GM23338 (cell line): Measurements from ENCODE around the gene ESPNL. TPM values are rescaled to one million over a fixed set of nuclear protein-coding genes. Genes with fewer than 3 reads are reported as not detected.

Experiments
- ATAC-seq: fragments of 200-7000 bp; cut with Tn5 transposase; 3 replicates; pipeline ENCODE4 v1.9.1; 2020
- DNase-seq: peaks from one replicate; pipeline ENCODE4 v3.0.0-alpha.2; 2015; ENCODE audit warnings: low spot score
- H2AFZ ChIP-seq: fragments of 200-600 bp; sonication (generic); 2 replicates; pipeline ENCODE4 v1.8.0; 2016; ENCODE audit warnings: antibody characterized with exemption, mild to moderate bottlenecking, moderate library complexity
- H3F3A ChIP-seq: fragments of 200-600 bp; sonication (generic); replicated peaks from 2 replicates; pipeline ENCODE4 v1.8.0; 2017; ENCODE audit warnings: antibody characterized with exemption, mixed run types, low read depth
- H3K27ac ChIP-seq: fragments of 200-600 bp; sonication (generic); 2 replicates; pipeline ENCODE4 v1.6.1; 2016; ENCODE audit warnings: low read depth
- H3K27me3 ChIP-seq: fragments of 200-600 bp; sonication (generic); 2 replicates; pipeline ENCODE4 v1.8.0; 2016; ENCODE audit warnings: mild to moderate bottlenecking, mixed run types, moderate library complexity; ENCODE audit not compliant: insufficient read depth
- H3K36me3 ChIP-seq: fragments of 200-600 bp; sonication (generic); 2 replicates; pipeline ENCODE4 v1.8.0; 2016; ENCODE audit warnings: mild to moderate bottlenecking; ENCODE audit not compliant: insufficient read depth
- H3K4me1 ChIP-seq: fragments of 200-600 bp; sonication (generic); 2 replicates; pipeline ENCODE4 v1.8.0; 2016; ENCODE audit warnings: mild to moderate bottlenecking, moderate library complexity; ENCODE audit not compliant: insufficient read depth
- H3K4me2 ChIP-seq: fragments of 200-600 bp; sonication (generic); 2 replicates; pipeline ENCODE4 v1.7.1; 2017; ENCODE audit warnings: mixed run types
- H3K4me3 ChIP-seq: fragments of 200-600 bp; sonication (generic); 2 replicates; pipeline ENCODE4 v1.6.1; 2016; ENCODE audit warnings: mixed run types
- H3K79me2 ChIP-seq: fragments of 200-600 bp; sonication (generic); replicated peaks from 2 replicates; pipeline ENCODE4 v1.8.0; 2017; ENCODE audit warnings: mild to moderate bottlenecking; ENCODE audit not compliant: insufficient read depth
- H3K9me2 ChIP-seq: fragments of 200-600 bp; sonication (generic); 2 replicates; pipeline ENCODE4 v1.8.0; 2017; ENCODE audit not compliant: insufficient read depth
- H4K20me1 ChIP-seq: fragments of 200-600 bp; sonication (generic); replicated peaks from 2 replicates; pipeline ENCODE4 v1.8.0; 2017; ENCODE audit warnings: mild to moderate bottlenecking; ENCODE audit not compliant: insufficient read depth
- H3K27ac Mint-ChIP-seq: 2 replicates; pipeline ENCODE4 v1.8.0; 2020; ENCODE audit warnings: inconsistent platforms, mild to moderate bottlenecking, moderate library complexity, mixed read lengths
- H3K27me3 Mint-ChIP-seq: 3 replicates; pipeline ENCODE4 v1.8.0; 2022; ENCODE audit warnings: low read depth, mild to moderate bottlenecking, moderate library complexity, mixed read lengths, inconsistent platforms; ENCODE audit not compliant: insufficient read depth, poor library complexity
- H3K36me3 Mint-ChIP-seq: 3 replicates; pipeline ENCODE4 v1.8.0; 2021; ENCODE audit warnings: low read depth, mild to moderate bottlenecking, inconsistent platforms, moderate library complexity, mixed read lengths
- H3K4me1 Mint-ChIP-seq: 3 replicates; pipeline ENCODE4 v1.8.0; 2020; ENCODE audit warnings: mild to moderate bottlenecking, inconsistent platforms, mixed read lengths
- H3K4me3 Mint-ChIP-seq: 3 replicates; pipeline ENCODE4 v1.8.0; 2021; ENCODE audit warnings: moderate library complexity, mild to moderate bottlenecking, inconsistent platforms, mixed read lengths
- H3K9me3 Mint-ChIP-seq: 3 replicates; pipeline ENCODE4 v1.8.0; 2020; ENCODE audit warnings: moderate library complexity, mild to moderate bottlenecking, inconsistent platforms, mixed read lengths
- CREB1 ChIP-seq: fragments of 250-450 bp; sonication (Bioruptor Pico); IDR thresholded peaks from 2 replicates; pipeline ENCODE4 v1.5.0; 2020; ENCODE audit warnings: low read depth, mild to moderate bottlenecking, moderate library complexity
- EZH2 ChIP-seq: fragments of 200-600 bp; sonication (generic); IDR thresholded peaks from one replicate; pipeline ENCODE4 v1.8.0; 2017; ENCODE audit warnings: antibody characterized with exemption, mild to moderate bottlenecking, low read depth; ENCODE audit not compliant: unreplicated experiment
- EZH2phosphoT487 ChIP-seq: fragments of 200-600 bp; sonication (generic); IDR thresholded peaks from one replicate; pipeline ENCODE4 v1.8.1; 2018; ENCODE audit warnings: antibody characterized with exemption; ENCODE audit not compliant: unreplicated experiment
- JUNB ChIP-seq: IDR thresholded peaks from one replicate; pipeline ENCODE4 v1.6.1; 2016; ENCODE audit warnings: antibody characterized with exemption; ENCODE audit not compliant: unreplicated experiment
- POLR2AphosphoS5 ChIP-seq: IDR thresholded peaks from 2 replicates; pipeline ENCODE4 v1.6.1; 2016; ENCODE audit warnings: antibody characterized with exemption, low read depth
- REST ChIP-seq: IDR thresholded peaks from one replicate; pipeline ENCODE4 v1.6.1; 2018; ENCODE audit warnings: antibody characterized with exemption; ENCODE audit not compliant: unreplicated experiment
- STAT1 ChIP-seq: IDR thresholded peaks from one replicate; pipeline ENCODE4 v1.6.1; 2016; ENCODE audit warnings: antibody characterized with exemption; ENCODE audit not compliant: unreplicated experiment
- ZNF114 ChIP-seq: fragments of 250-450 bp; sonication (Bioruptor Pico); IDR thresholded peaks from 2 replicates; pipeline ENCODE4 v1.5.0; 2020; ENCODE audit warnings: mild to moderate bottlenecking, moderate library complexity
- polyA plus RNA-seq: library from polyadenylated mRNA; unstranded; fragments of >200 nt; fragmentation: Nextera tagmentation; extraction: Ambion mirVana; gene quantifications from 2 replicates; pipeline ENCODE4 v1.2.1, GENCODE V29; 2016
- total RNA-seq: library from RNA; depleted of rRNA; stranded (reverse); fragments of >200 nt; shearing (Covaris generic); gene quantifications from 2 replicates; pipeline ENCODE4 v1.2.3, GENCODE V29; 2014
- TF ChIP-seq, protein P1 (sequence below), 2 experiments: fragments of 200-600 bp in 1 of 2; sonication (generic) in 1 of 2; conservative IDR thresholded peaks; 2 replicates each; pipeline versions ENCODE4 v1.5.1 to v1.6.1; 2016 to 2017; ENCODE audit warnings: antibody characterized with exemption in 2 of 2, low read depth in 2 of 2, mild to moderate bottlenecking in 2 of 2, moderate library complexity in 1 of 2

The ESPNL gene
- total and polyA plus RNA-seq, 2 experiments from 2014 or later = 0.44 to 3.1 TPM

DNA sequence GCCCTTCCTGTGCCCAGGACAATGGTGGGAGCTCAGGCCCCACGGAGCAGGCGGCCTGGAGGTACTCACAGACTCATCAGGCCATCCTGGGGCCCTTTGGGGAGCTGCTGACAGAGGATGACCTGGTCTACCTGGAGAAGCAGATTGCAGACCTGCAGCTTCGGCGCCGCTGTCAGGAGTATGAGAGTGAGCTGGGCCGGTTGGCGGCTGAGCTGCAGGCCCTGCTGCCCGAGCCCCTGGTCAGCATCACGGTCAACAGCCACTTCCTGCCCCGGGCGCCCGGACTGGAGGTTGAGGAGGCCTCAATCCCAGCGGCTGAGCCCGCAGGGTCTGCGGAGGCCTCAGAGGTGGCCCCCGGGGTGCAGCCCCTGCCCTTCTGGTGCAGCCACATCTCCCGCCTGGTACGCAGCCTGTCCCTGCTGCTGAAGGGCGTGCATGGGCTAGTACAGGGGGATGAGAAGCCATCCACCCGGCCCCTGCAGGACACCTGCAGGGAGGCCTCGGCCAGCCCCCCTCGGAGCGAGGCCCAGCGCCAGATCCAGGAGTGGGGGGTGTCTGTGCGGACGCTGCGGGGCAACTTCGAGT lies 30.1 kb downstream of the ESPNL start:
- Histone ChIP-seq H3K4me1 (no peaks in the 10 kb centered on the region), H3K4me3 (no peak overlapping the region), H3K36me3 (no peaks in the 10 kb centered on the region), H4K20me1 (no peaks in the 10 kb centered on the region), H3K27me3 (no peaks in the 10 kb centered on the region), H3K27ac (no peak overlapping the region), H3K4me2 (no peak overlapping the region), H3K79me2 (no peaks in the 10 kb centered on the region), H3F3A (peaks cover 9% of the 10 kb centered on the region; the same call in 1 of the 2 replicates), H2AFZ (no peak overlapping the region), H3K9me2 (no peaks in the 10 kb centered on the region)
- Mint-ChIP-seq H3K4me1 (peaks cover 5% of the 10 kb centered on the region; the same call in 1 of the 3 replicates), H3K27ac (no peak overlapping the region), H3K4me3 (no peak overlapping the region), H3K27me3 (peaks cover 8% of the 10 kb centered on the region), H3K9me3 (no peaks in the 10 kb centered on the region), H3K36me3 (no peaks in the 10 kb centered on the region)
- ATAC-seq (no peak), DNase-seq (no peak)
- TF ChIP-seq POLR2AphosphoS5 (no peak), EZH2phosphoT487 (no peak), JUNB (no peak), CREB1 (CRISPR knock-in tag) (no peak), REST (no peak), EZH2 (no peak), STAT1 (no peak), ZNF114 (CRISPR knock-in tag) (no peak)
- TF ChIP-seq, protein P1, sequence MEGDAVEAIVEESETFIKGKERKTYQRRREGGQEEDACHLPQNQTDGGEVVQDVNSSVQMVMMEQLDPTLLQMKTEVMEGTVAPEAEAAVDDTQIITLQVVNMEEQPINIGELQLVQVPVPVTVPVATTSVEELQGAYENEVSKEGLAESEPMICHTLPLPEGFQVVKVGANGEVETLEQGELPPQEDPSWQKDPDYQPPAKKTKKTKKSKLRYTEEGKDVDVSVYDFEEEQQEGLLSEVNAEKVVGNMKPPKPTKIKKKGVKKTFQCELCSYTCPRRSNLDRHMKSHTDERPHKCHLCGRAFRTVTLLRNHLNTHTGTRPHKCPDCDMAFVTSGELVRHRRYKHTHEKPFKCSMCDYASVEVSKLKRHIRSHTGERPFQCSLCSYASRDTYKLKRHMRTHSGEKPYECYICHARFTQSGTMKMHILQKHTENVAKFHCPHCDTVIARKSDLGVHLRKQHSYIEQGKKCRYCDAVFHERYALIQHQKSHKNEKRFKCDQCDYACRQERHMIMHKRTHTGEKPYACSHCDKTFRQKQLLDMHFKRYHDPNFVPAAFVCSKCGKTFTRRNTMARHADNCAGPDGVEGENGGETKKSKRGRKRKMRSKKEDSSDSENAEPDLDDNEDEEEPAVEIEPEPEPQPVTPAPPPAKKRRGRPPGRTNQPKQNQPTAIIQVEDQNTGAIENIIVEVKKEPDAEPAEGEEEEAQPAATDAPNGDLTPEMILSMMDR (conservative IDR thresholded peaks at IDR 0.05; ENCODE audit: low read depth in 2 of 2) = no peak
